CD4-positive, alpha-beta T cell treated with Interleukin-1 beta for 1 hour (primary cell): Measurements from ENCODE around the gene EIF4E.
"Not testable (repeated sequence)": the region's sequence is repeated elsewhere in the genome, so short reads cannot be mapped to it uniquely, and the experiment has no call there.

ENCODE experiments used
- DNase-seq, 2 donors: peaks; one replicate each; pipeline ENCODE4 v3.0.0-alpha.2; 2020 to 2022

The EIF4E gene

GRCh38 chr4:98872120-98872906 lies 56.6 kb downstream of the EIF4E start:
- DNase-seq: not testable (repeated sequence)

- DNase-seq: no peak
Observed at GRCh38 chr4:98867648-98868047, 61.3 kb downstream of the EIF4E start.

GRCh38 chr4:98865059-98865458 lies 63.9 kb downstream of the EIF4E start:
- no peak for DNase-seq

GRCh38 chr4:98864560-98864959 lies 64.4 kb downstream of the EIF4E start:
- no peak for DNase-seq

- no peak for DNase-seq
Observed at GRCh38 chr4:98862371-98862770, 66.6 kb downstream of the EIF4E start.

GRCh38 chr4:98861100-98861884 lies 67.6 kb downstream of the EIF4E start:
- no peak for DNase-seq

GRCh38 chr4:98851806-98852205 lies 77.1 kb downstream of the EIF4E start:
- DNase-seq: no peak

- no peak for DNase-seq
Observed at GRCh38 chr4:98850937-98851336, 78.0 kb downstream of the EIF4E start.

- no peak for DNase-seq
Observed at GRCh38 chr4:98848448-98848847, 80.5 kb downstream of the EIF4E start.

- no peak for DNase-seq
Observed at GRCh38 chr4:98845960-98846359, 83.0 kb downstream of the EIF4E start.

GRCh38 chr4:98842917-98843316 lies 86.0 kb downstream of the EIF4E start:
- DNase-seq: not testable (repeated sequence)

GRCh38 chr4:98838977-98839618 lies 89.8 kb downstream of the EIF4E start:
- DNase-seq: no peak

- no peak for DNase-seq
Observed at GRCh38 chr4:98838531-98838930, 90.4 kb downstream of the EIF4E start.

- DNase-seq: no peak
Observed at GRCh38 chr4:98833384-98833783, 95.5 kb downstream of the EIF4E start.

GRCh38 chr4:98831036-98831435 lies 97.9 kb downstream of the EIF4E start:
- not testable (repeated sequence) for DNase-seq
